Prostate gland (tissue), 2 donors: Measurements from ENCODE around the gene ATXN10. TPM values are rescaled to one million over a fixed set of nuclear protein-coding genes. Genes with fewer than 3 reads are reported as not detected.
A peak's percentile ranks its signal among the peaks of the same experiment; 100 is the strongest.

Experiments
- DNase-seq: peaks from one replicate; pipeline ENCODE4 v3.0.0-alpha.2; 2019; ENCODE audit warnings: low spot score
- H3K27ac ChIP-seq, 2 donors: fragments of 200-600 bp; sonication (generic); 2 replicates each; pipeline ENCODE4 v1.5.1; 2017 to 2019
- H3K27me3 ChIP-seq: fragments of 200-600 bp; sonication (generic); replicated peaks from 2 replicates; pipeline ENCODE4 v1.5.1; 2019; ENCODE audit not compliant: insufficient read depth
- H3K36me3 ChIP-seq, 2 donors: fragments of 200-600 bp; sonication (generic); 1 replicate in 1 of 2; 2 replicates in 1 of 2; pipeline versions ENCODE4 v1.5.1 to v1.8.1; 2017 to 2019
- H3K4me1 ChIP-seq: fragments of 200-600 bp; sonication (generic); replicated peaks from 2 replicates; pipeline ENCODE4 v1.5.1; 2019
- H3K4me3 ChIP-seq, 2 donors: fragments of 200-600 bp; sonication (generic); 2 replicates each; pipeline ENCODE4 v1.5.1; 2017 to 2019
- H3K9me3 ChIP-seq: fragments of 200-600 bp; sonication (generic); 2 replicates; pipeline ENCODE4 v1.5.1; 2017
- POLR2A ChIP-seq: fragments of 450-650 bp; IDR thresholded peaks from one replicate; pipeline ENCODE4 v1.6.1; 2016; ENCODE audit warnings: antibody characterized with exemption, mild to moderate bottlenecking
- POLR2AphosphoS5 ChIP-seq: sonication (generic); formaldehyde crosslinking; IDR thresholded peaks from one replicate; pipeline ENCODE4 v1.6.1; 2017; ENCODE audit warnings: antibody characterized with exemption
- WGBS: methylation state at CpG from one replicate; pipeline ENCODE4 v1.1.5; 2018; 5-methylcytosine and 5-hydroxymethylcytosine counted together
- intact Hi-C: fragments of 100-400 bp; cut with DNase I; formaldehyde crosslinking; loops from one replicate; pipeline ENCODE4 v1.14.2; 2022
- total RNA-seq, 2 donors: library from RNA; depleted of rRNA; stranded (reverse); fragments of >200 nt; gene quantifications; one replicate each; pipeline ENCODE4 v1.1.0, GENCODE V29; 2016
- TF ChIP-seq, protein P1 (sequence below), 4 experiments: fragments of 200-600 bp in 2 of 4; fragments of 450-650 bp in 2 of 4; sonication (generic) in 2 of 4; IDR thresholded peaks; 1 replicate in 3 of 4; 2 replicates in 1 of 4; pipeline ENCODE4 v1.5.1; 2016 to 2019; ENCODE audit warnings: antibody characterized with exemption in 4 of 4, mild to moderate bottlenecking in 2 of 4, moderate library complexity in 2 of 4

The ATXN10 gene
- total RNA-seq, 2 donors from 2014 or later, result 125 to 148 TPM

- Histone ChIP-seq H3K27me3 (peaks cover 6% of the 10 kb centered on the region), H3K36me3 (no peaks in the 10 kb centered on the region), H3K4me3 (no peak overlapping the region), H3K9me3 (no peaks in the 10 kb centered on the region), H3K27ac (no peak overlapping the region), H3K4me1 (peaks cover 11% of the 10 kb centered on the region)
- TF ChIP-seq POLR2A, result no peak
- TF ChIP-seq, protein P1, sequence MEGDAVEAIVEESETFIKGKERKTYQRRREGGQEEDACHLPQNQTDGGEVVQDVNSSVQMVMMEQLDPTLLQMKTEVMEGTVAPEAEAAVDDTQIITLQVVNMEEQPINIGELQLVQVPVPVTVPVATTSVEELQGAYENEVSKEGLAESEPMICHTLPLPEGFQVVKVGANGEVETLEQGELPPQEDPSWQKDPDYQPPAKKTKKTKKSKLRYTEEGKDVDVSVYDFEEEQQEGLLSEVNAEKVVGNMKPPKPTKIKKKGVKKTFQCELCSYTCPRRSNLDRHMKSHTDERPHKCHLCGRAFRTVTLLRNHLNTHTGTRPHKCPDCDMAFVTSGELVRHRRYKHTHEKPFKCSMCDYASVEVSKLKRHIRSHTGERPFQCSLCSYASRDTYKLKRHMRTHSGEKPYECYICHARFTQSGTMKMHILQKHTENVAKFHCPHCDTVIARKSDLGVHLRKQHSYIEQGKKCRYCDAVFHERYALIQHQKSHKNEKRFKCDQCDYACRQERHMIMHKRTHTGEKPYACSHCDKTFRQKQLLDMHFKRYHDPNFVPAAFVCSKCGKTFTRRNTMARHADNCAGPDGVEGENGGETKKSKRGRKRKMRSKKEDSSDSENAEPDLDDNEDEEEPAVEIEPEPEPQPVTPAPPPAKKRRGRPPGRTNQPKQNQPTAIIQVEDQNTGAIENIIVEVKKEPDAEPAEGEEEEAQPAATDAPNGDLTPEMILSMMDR (IDR thresholded peaks at IDR 0.05), result peak; percentile 79 to 93 (median 87)
- DNase-seq, result peak; percentile 67
- WGBS, result 10% methylated on average over 19 of the region's 19 CpGs
- intact Hi-C loops, result no loop called here
Observed at GRCh38 chr22:45863981-45864751, 192.5 kb downstream of the ATXN10 start.

- WGBS, result 78% methylated on average over 11 of the region's 11 CpGs
- Histone ChIP-seq H3K9me3 (no peaks in the 10 kb centered on the region), H3K27ac (no peak overlapping the region), H3K4me3 (no peak overlapping the region), H3K36me3 (no peaks in the 10 kb centered on the region), H3K4me1 (peaks cover 11% of the 10 kb centered on the region), H3K27me3 (peaks cover 6% of the 10 kb centered on the region)
- TF ChIP-seq POLR2A (no peak), POLR2AphosphoS5 (no peak)
- TF ChIP-seq, protein P1 (IDR thresholded peaks at IDR 0.05), result no peak
- no peak for DNase-seq
- intact Hi-C loops, result loop anchor here (5.0 kb wide), 1 partner anchor 288 kb away; no protein-coding TSS in a partner anchor
Observed at GRCh38 chr22:45864959-45865476, 193.4 kb downstream of the ATXN10 start.

GRCh38 chr22:45865561-45866125 is 194.0 kb downstream of the ATXN10 start:
- H3K9me3 ChIP-seq, result no peaks in the 10 kb centered on the region
- WGBS, result 83% methylated on average over 24 of the region's 24 CpGs
- peaks cover 6% of the 10 kb centered on the region for H3K27me3 ChIP-seq
- no peak for TF ChIP-seq POLR2AphosphoS5
- TF ChIP-seq, protein P1 (IDR thresholded peaks at IDR 0.05), result no peak
- no peak for TF ChIP-seq POLR2A
- H3K4me3 ChIP-seq, result no peak overlapping the region
- peaks cover 11% of the 10 kb centered on the region for H3K4me1 ChIP-seq
- H3K36me3 ChIP-seq, result no peaks in the 10 kb centered on the region
- intact Hi-C loops, result loop anchor here (2.0 to 5.0 kb wide), 2 partner anchors 221 to 288 kb away; no protein-coding TSS in a partner anchor
- no peak overlapping the region for H3K27ac ChIP-seq
- DNase-seq, result peak; percentile 38

GRCh38 chr22:45866126-45866645 is 194.6 kb downstream of the ATXN10 start:
- intact Hi-C loops, result loop anchor here (2.0 to 5.0 kb wide), 2 partner anchors 221 to 289 kb away; no protein-coding TSS in a partner anchor
- no peak for TF ChIP-seq POLR2A
- no peak for TF ChIP-seq POLR2AphosphoS5
- TF ChIP-seq, protein P1 (IDR thresholded peaks at IDR 0.05), result no peak
- peaks cover 11% of the 10 kb centered on the region for H3K4me1 ChIP-seq
- H3K4me3 ChIP-seq, result peak overlapping the region in 1 of 2 donors; percentile 0
- H3K27me3 ChIP-seq, result peaks cover 6% of the 10 kb centered on the region
- no peaks in the 10 kb centered on the region for H3K36me3 ChIP-seq
- DNase-seq, result no peak
- no peak overlapping the region for H3K27ac ChIP-seq
- H3K9me3 ChIP-seq, result no peaks in the 10 kb centered on the region
- WGBS, result 38% methylated on average over 36 of the region's 37 CpGs
